Measurements from ENCODE around the gene MACROD2.

MACROD2 gene

GRCh38 chr20:16061351-16061750, 2066.0 kb downstream of the MACROD2 start:
- H3K27ac ChIP-seq: no peak overlapping the region
- TF ChIP-seq ZFX (IDR thresholded peaks at IDR 0.05): no peak
- TF ChIP-seq CTCF (conservative IDR thresholded peaks at IDR 0.05): no peak

DNA sequence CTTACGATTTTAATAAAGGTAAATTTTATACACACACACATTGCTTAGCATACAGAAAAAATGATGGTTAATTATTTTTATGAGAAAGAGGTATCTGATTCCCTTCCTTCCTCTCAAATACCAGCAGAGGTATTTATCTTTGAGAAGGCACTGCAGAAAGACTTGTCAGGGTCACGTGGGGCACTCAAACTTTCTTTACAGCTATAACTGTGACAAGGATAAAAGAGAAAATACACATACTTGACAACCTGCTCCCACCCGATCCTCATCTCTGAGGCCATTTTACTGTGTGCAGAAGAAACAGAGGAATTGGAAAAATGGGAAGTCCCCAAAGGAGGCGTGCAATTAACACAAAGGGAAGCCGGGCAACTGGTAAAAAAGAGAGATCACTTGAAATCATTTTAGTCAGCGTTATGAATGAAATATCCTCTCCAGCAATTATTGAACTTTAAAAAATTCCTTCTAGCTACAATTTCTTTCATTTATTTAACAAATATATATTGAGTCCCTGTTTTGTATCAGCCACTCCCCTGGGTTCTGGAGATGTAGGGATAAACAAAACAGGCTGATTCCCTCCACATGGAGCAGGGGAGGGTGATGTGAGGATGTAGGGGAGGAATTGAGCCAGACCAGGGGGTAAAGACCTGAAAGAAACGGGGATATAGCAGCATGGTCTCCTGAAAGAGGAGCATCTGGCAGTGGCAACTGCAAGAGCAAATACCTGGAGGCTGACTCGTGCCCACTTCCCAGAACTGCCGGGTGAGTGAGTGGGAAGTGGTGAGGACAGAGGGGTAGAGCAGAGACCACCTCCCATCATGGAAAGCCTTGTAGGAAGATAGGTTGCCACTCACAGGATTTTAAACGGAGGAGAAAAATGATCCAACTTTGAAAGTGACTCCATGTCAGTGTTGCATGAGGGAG, 2067.6 kb downstream of the MACROD2 start:
- no peak overlapping the region for H3K27ac ChIP-seq
- TF ChIP-seq CTCF (conservative IDR thresholded peaks at IDR 0.05): no peak
- TF ChIP-seq ZFX (IDR thresholded peaks at IDR 0.05): no peak

- TF ChIP-seq ZFX (IDR thresholded peaks at IDR 0.05): no peak
- no peak overlapping the region for H3K27ac ChIP-seq
Measured at GRCh38 chr20:16063881-16064280, 2068.6 kb downstream of the MACROD2 start.

GRCh38 chr20:16064989-16065707, 2069.8 kb downstream of the MACROD2 start:
- no peak for TF ChIP-seq CTCF (conservative IDR thresholded peaks at IDR 0.05)
- TF ChIP-seq ZFX (IDR thresholded peaks at IDR 0.05): no peak
- H3K27ac ChIP-seq: no peak overlapping the region

- TF ChIP-seq ZFX (IDR thresholded peaks at IDR 0.05) (no peak), CTCF (conservative IDR thresholded peaks at IDR 0.05) (no peak)
- H3K27ac ChIP-seq: no peak overlapping the region
Measured at GRCh38 chr20:16066571-16066970, 2071.3 kb downstream of the MACROD2 start.

- TF ChIP-seq ZFX (IDR thresholded peaks at IDR 0.05) (no peak), CTCF (conservative IDR thresholded peaks at IDR 0.05) (no peak)
- no peak overlapping the region for H3K27ac ChIP-seq
Measured at GRCh38 chr20:16069389-16070010, 2074.2 kb downstream of the MACROD2 start.

DNA sequence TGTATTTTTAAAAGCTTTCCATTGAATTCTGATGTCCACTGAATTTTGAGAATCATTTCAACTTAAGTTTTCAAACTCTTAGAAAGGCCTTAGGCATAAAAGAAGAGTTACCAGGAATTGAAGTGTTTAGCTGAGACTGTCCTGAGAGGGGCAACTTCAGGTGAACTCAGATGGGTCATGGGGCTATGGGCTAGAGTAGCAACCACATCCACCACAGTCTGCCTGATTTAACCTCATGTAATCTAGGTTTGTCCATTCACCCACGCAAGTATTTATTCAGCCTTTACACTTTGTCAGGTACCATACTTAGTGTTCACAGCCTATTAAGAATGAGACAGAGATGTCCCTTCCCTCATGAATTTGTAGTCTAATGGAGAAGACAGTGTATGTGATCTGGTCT, 2076.9 kb downstream of the MACROD2 start:
- TF ChIP-seq ZFX (IDR thresholded peaks at IDR 0.05): no peak
- TF ChIP-seq CTCF (conservative IDR thresholded peaks at IDR 0.05): no peak
- no peak overlapping the region for H3K27ac ChIP-seq
